Liver (tissue), 9 donors: ENCODE measurements around the gene NTNG2. TPM values are rescaled to one million over a fixed set of nuclear protein-coding genes. Genes with fewer than 3 reads are reported as not detected.

ENCODE experiments used
- DNase-seq: peaks from one replicate; pipeline ENCODE4 v3.0.0-alpha.2; 2017; ENCODE audit warnings: low spot score
- H3K27ac ChIP-seq, 2 donors: one replicate each; pipeline ENCODE4 v1.7.0; 2013; ENCODE audit warnings: inconsistent platforms in 2 of 2, low read length in 2 of 2, control low read depth in 1 of 2, low read depth in 1 of 2, mild to moderate bottlenecking in 1 of 2
- H3K27me3 ChIP-seq, 4 donors: one replicate each; pipeline versions ENCODE4 v1.6.1 to v1.7.0; 2013; ENCODE audit warnings: low read length in 3 of 4, inconsistent platforms in 1 of 4, mild to moderate bottlenecking in 1 of 4, moderate library complexity in 1 of 4; ENCODE audit not compliant: control insufficient read depth in 4 of 4, insufficient read depth in 4 of 4
- H3K36me3 ChIP-seq, 4 donors: one replicate each; pipeline versions ENCODE4 v1.6.1 to v1.7.0; 2013; ENCODE audit warnings: low read length in 3 of 4, mild to moderate bottlenecking in 3 of 4, low read depth in 1 of 4, moderate library complexity in 1 of 4; ENCODE audit not compliant: control insufficient read depth in 4 of 4, insufficient read depth in 3 of 4
- H3K4me1 ChIP-seq, 4 donors: one replicate each; pipeline versions ENCODE4 v1.6.1 to v1.7.0; 2013; ENCODE audit warnings: low read length in 3 of 4, mild to moderate bottlenecking in 3 of 4, moderate library complexity in 1 of 4; ENCODE audit not compliant: control insufficient read depth in 4 of 4, insufficient read depth in 4 of 4
- H3K4me3 ChIP-seq, 3 donors: one replicate each; pipeline versions ENCODE4 v1.6.1 to v1.7.0; 2013; ENCODE audit warnings: low read length in 3 of 3, control low read depth in 1 of 3, low read depth in 1 of 3, mild to moderate bottlenecking in 1 of 3
- H3K9ac ChIP-seq, 2 donors: one replicate each; pipeline ENCODE4 v1.7.0; 2013; ENCODE audit warnings: low read length in 2 of 2, mild to moderate bottlenecking in 2 of 2, moderate library complexity in 2 of 2, control low read depth in 1 of 2, low read depth in 1 of 2
- H3K9me3 ChIP-seq, 4 donors: one replicate each; pipeline versions ENCODE4 v1.6.1 to v1.7.0; 2013; ENCODE audit warnings: low read length in 3 of 4; ENCODE audit not compliant: control insufficient read depth in 4 of 4
- ATF3 ChIP-seq: IDR thresholded peaks from 2 replicates; pipeline ENCODE4 v1.6.1; 2016; ENCODE audit warnings: antibody characterized with exemption
- CTCF ChIP-seq: fragments of 150-350 bp; IDR thresholded peaks from 2 replicates; pipeline ENCODE4 v1.5.1; 2017; ENCODE audit warnings: improper control_type of control experiment, low read depth, low read length; ENCODE audit not compliant: missing input control
- EGR1 ChIP-seq, 2 donors: IDR thresholded peaks; 2 replicates each; pipeline ENCODE4 v1.6.1; 2016 to 2018; ENCODE audit warnings: antibody characterized with exemption in 2 of 2, low read depth in 2 of 2
- FOXA1 ChIP-seq: IDR thresholded peaks from 2 replicates; pipeline ENCODE4 v1.6.1; 2016; ENCODE audit warnings: antibody characterized with exemption
- FOXA2 ChIP-seq: IDR thresholded peaks from 2 replicates; pipeline ENCODE4 v1.6.1; 2016; ENCODE audit warnings: antibody characterized with exemption
- GABPA ChIP-seq, 2 donors: IDR thresholded peaks in 1 of 2; conservative IDR thresholded peaks in 1 of 2; 2 replicates each; pipeline ENCODE4 v1.6.1; 2016; ENCODE audit warnings: antibody characterized with exemption in 2 of 2, mild to moderate bottlenecking in 1 of 2, moderate library complexity in 1 of 2
- HNF4A ChIP-seq, 2 donors: conservative IDR thresholded peaks; 2 replicates each; pipeline ENCODE4 v1.6.1; 2016; ENCODE audit warnings: antibody characterized with exemption in 2 of 2, mild to moderate bottlenecking in 2 of 2
- HNF4G ChIP-seq: IDR thresholded peaks from 2 replicates; pipeline ENCODE4 v1.6.1; 2016; ENCODE audit warnings: antibody characterized with exemption
- JUND ChIP-seq, 2 donors: IDR thresholded peaks; 2 replicates each; pipeline ENCODE4 v1.6.1; 2016; ENCODE audit warnings: antibody characterized with exemption in 2 of 2
- MAX ChIP-seq: IDR thresholded peaks from 2 replicates; pipeline ENCODE4 v1.6.1; 2016; ENCODE audit warnings: antibody characterized with exemption
- NR2F2 ChIP-seq: IDR thresholded peaks from 2 replicates; pipeline ENCODE4 v1.6.1; 2016; ENCODE audit warnings: antibody characterized with exemption
- RAD21 ChIP-seq, 2 donors: IDR thresholded peaks; 2 replicates each; pipeline ENCODE4 v1.6.1; 2016; ENCODE audit warnings: antibody characterized with exemption in 2 of 2, mild to moderate bottlenecking in 2 of 2
- REST ChIP-seq: IDR thresholded peaks from 2 replicates; pipeline ENCODE4 v1.6.1; 2016; ENCODE audit warnings: antibody characterized with exemption, mild to moderate bottlenecking
- RXRA ChIP-seq, 2 donors: IDR thresholded peaks; 2 replicates each; pipeline ENCODE4 v1.6.1; 2017 to 2018; ENCODE audit warnings: antibody characterized with exemption in 2 of 2, mild to moderate bottlenecking in 1 of 2
- SP1 ChIP-seq: IDR thresholded peaks from 2 replicates; pipeline ENCODE4 v1.6.1; 2018; ENCODE audit warnings: antibody characterized with exemption, mild to moderate bottlenecking
- TAF1 ChIP-seq: conservative IDR thresholded peaks from 2 replicates; pipeline ENCODE4 v1.6.1; 2016; ENCODE audit warnings: antibody characterized with exemption, mild to moderate bottlenecking
- YY1 ChIP-seq: IDR thresholded peaks from 2 replicates; pipeline ENCODE4 v1.6.1; 2016; ENCODE audit warnings: antibody characterized with exemption, mild to moderate bottlenecking
- ZBTB33 ChIP-seq: IDR thresholded peaks from 2 replicates; pipeline ENCODE4 v1.6.1; 2016; ENCODE audit warnings: antibody characterized with exemption
- WGBS: extraction: QIAGEN DNeasy Blood & Tissue Kit; methylation state at CpG from one replicate; pipeline ENCODE4 v1.1.7; 2013; 5-methylcytosine and 5-hydroxymethylcytosine counted together
- polyA plus RNA-seq, 2 donors: library from polyadenylated mRNA; stranded (reverse) in 1 of 2; unstranded in 1 of 2; fragments of 200-250 nt in 1 of 2; fragments of >200 nt in 1 of 2; fragmentation: Nextera tagmentation in 1 of 2; extraction: Ambion mirVana in 1 of 2; gene quantifications; one replicate each; pipeline versions ENCODE4 v1.2.1 to v1.2.3, GENCODE V29; 2013 to 2015
- total RNA-seq, 2 donors: library from RNA; depleted of rRNA; stranded (reverse); fragments of >200 nt; gene quantifications; one replicate each; pipeline ENCODE4 v1.2.3, GENCODE V29; 2014
- donor health status: healthy.
- donor health status: healthy.
- donor health status: healthy.
- donor health status: healthy.
- donor health status: healthy.

The NTNG2 gene
- total and polyA plus RNA-seq, 4 donors: 0.12 to 0.42 (median 0.28) TPM; not detected in 1

GRCh38 chr9:132172185-132172584, 10.3 kb downstream of the NTNG2 start:
- TF ChIP-seq FOXA2 (no peak), ZBTB33 (no peak), EGR1 (IDR thresholded peaks at IDR 0.05; ENCODE audit: low read depth in 2 of 2) (no peak), GABPA (IDR thresholded peaks at IDR 0.05 in 1 of 2, conservative IDR thresholded peaks at IDR 0.05 in 1 of 2) (no peak), JUND (IDR thresholded peaks at IDR 0.05) (no peak), RXRA (IDR thresholded peaks at IDR 0.05) (no peak), TAF1 (no peak), HNF4A (conservative IDR thresholded peaks at IDR 0.05) (no peak), ATF3 (no peak), YY1 (no peak), REST (no peak), CTCF (no peak), SP1 (no peak), NR2F2 (no peak), MAX (no peak), RAD21 (IDR thresholded peaks at IDR 0.05) (no peak), HNF4G (no peak), FOXA1 (no peak)
- Histone ChIP-seq H3K9ac (no peak overlapping the region), H3K36me3 (no peaks in the 10 kb centered on the region), H3K9me3 (no peaks in the 10 kb centered on the region), H3K27ac (no peak overlapping the region), H3K27me3 (peaks cover 0 to 7% (median 3%) of the 10 kb centered on the region in 4 donors), H3K4me3 (no peak overlapping the region), H3K4me1 (no peaks in the 10 kb centered on the region)
- DNase-seq: no peak
- WGBS: 68% methylated on average over 5 of the region's 5 CpGs
